HepG2 (cell line): ENCODE results near the gene SLC25A51. TPM values are rescaled to one million over a fixed set of nuclear protein-coding genes. Genes with fewer than 3 reads are reported as not detected.
A peak's percentile ranks its signal among the peaks of the same experiment; 100 is the strongest.

ENCODE experiments used
- ATAC-seq: fragments of 200-7000 bp; cut with Tn5 transposase; 3 replicates; pipeline ENCODE4 v1.9.1; 2020; ENCODE audit warnings: mild to moderate bottlenecking, moderate library complexity
- BruUV-seq: library from RNA; stranded (reverse); fragments of 400-500 nt; replicated peaks from 2 replicates; lab custom pipeline; 2021; lab: Mats Ljungman, UMichigan
- CTCF ChIA-PET: fragments of 300-600 bp; formaldehyde crosslinking; extraction: SDS; loops from one replicate; lab custom pipeline; 2021; ENCODE audit warnings: low total read pairs, inconsistent platforms, low intra/inter-chr PET ratio; lab: Yijun Ruan, JAX
- POLR2A ChIA-PET: fragments of 350-600 bp; sonication (Branson Sonifier 250); formaldehyde crosslinking; loops from one replicate; lab custom pipeline; 2020; ENCODE audit warnings: antibody characterized with exemption, inconsistent platforms; lab: Yijun Ruan, JAX
- DNase-seq: peaks from one replicate; pipeline ENCODE4 v3.0.0-alpha.2; 2015; ENCODE audit warnings: low spot score
- FAIRE-seq: peaks from 3 replicates; lab custom pipeline; 2011; peaks lifted over from hg19 to GRCh38; lab: Jason Lieb, UNC
- H2AFZ ChIP-seq: one replicate; pipeline ENCODE4 v1.6.1; 2011; ENCODE audit warnings: low read length, inconsistent platforms
- H3K27ac ChIP-seq: fragments of 300-600 bp; 3 replicates; pipeline ENCODE4 v1.8.0; 2011; ENCODE audit warnings: mixed run types, mild to moderate bottlenecking, mixed read lengths, low read length, inconsistent platforms; ENCODE audit not compliant: insufficient read depth; ENCODE audit errors: extremely low read length
- H3K27me3 ChIP-seq, 2 experiments: fragments of 200-600 bp in 1 of 2; 2 replicates in 1 of 2; 3 replicates in 1 of 2; pipeline versions ENCODE4 v1.6.0 to v1.8.0; 2011; ENCODE audit warnings: low read length in 2 of 2, mild to moderate bottlenecking in 2 of 2, moderate library complexity in 2 of 2, inconsistent platforms in 1 of 2; ENCODE audit not compliant: insufficient read depth in 2 of 2, control insufficient read depth in 1 of 2
- H3K36me3 ChIP-seq, 2 experiments: fragments of 200-600 bp in 1 of 2; replicated peaks in 1 of 2; 2 replicates in 1 of 2; 3 replicates in 1 of 2; pipeline versions ENCODE4 v1.5.1 to v1.8.0; 2011; ENCODE audit warnings: low read length in 2 of 2, inconsistent platforms in 1 of 2; ENCODE audit not compliant: insufficient read depth in 2 of 2, control insufficient read depth in 1 of 2
- H3K4me1 ChIP-seq: 2 replicates; pipeline ENCODE4 v1.5.1; 2012; ENCODE audit warnings: low read length, inconsistent platforms; ENCODE audit not compliant: insufficient read depth
- H3K4me2 ChIP-seq: 2 replicates; pipeline ENCODE4 v1.6.0; 2011; ENCODE audit warnings: low read depth, low read length, inconsistent platforms
- H3K4me3 ChIP-seq, 3 experiments: fragments of 200-600 bp in 1 of 3; sonication (generic), shearing (Covaris generic) in 1 of 3; replicated peaks in 1 of 3; 2 replicates each; pipeline ENCODE4 v1.5.1; 2011 to 2016; ENCODE audit warnings: low read length in 3 of 3, inconsistent platforms in 2 of 3, low read depth in 2 of 3, mild to moderate bottlenecking in 2 of 3, control low read depth in 1 of 3, mixed read lengths in 1 of 3; ENCODE audit not compliant: insufficient read depth in 1 of 3
- H3K79me2 ChIP-seq: one replicate; pipeline ENCODE4 v1.6.1; 2011; ENCODE audit warnings: low read length, inconsistent platforms; ENCODE audit not compliant: insufficient read depth
- H3K9ac ChIP-seq: 2 replicates; pipeline ENCODE4 v1.6.0; 2011; ENCODE audit warnings: mild to moderate bottlenecking, low read depth, low read length, inconsistent platforms; ENCODE audit not compliant: insufficient read depth
- H3K9me3 ChIP-seq: 2 replicates; pipeline ENCODE4 v1.5.1; 2012; ENCODE audit warnings: mild to moderate bottlenecking, low read length
- H4K20me1 ChIP-seq: 2 replicates; pipeline ENCODE4 v1.6.0; 2011; ENCODE audit warnings: inconsistent platforms, mild to moderate bottlenecking, low read length, moderate library complexity; ENCODE audit not compliant: insufficient read depth
- CEBPB ChIP-seq: IDR thresholded peaks from 2 replicates; pipeline ENCODE4 v1.6.1; 2011; ENCODE audit warnings: low read depth, low read length, improper control_type of control experiment, borderline replicate concordance
- CENPX ChIP-seq: sonication (generic); formaldehyde crosslinking; IDR thresholded peaks from 2 replicates; pipeline ENCODE4 v1.9.0; 2021; ENCODE audit warnings: mild to moderate bottlenecking, missing genetic modification reagents, moderate library complexity
- CREBL2 ChIP-seq: sonication (generic); formaldehyde crosslinking; IDR thresholded peaks from 2 replicates; pipeline ENCODE4 v1.8.1; 2023; ENCODE audit warnings: missing genetic modification reagents, mild to moderate bottlenecking, borderline replicate concordance
- ELF3 ChIP-seq: IDR thresholded peaks from 2 replicates; pipeline ENCODE4 v1.6.1; 2016; ENCODE audit warnings: missing genetic modification reagents, missing compliant biosample characterization
- MTERF4 ChIP-seq: sonication (generic); formaldehyde crosslinking; IDR thresholded peaks from 2 replicates; pipeline ENCODE4 v1.8.0; 2023; ENCODE audit warnings: mild to moderate bottlenecking, missing genetic modification reagents
- NFIB ChIP-seq: sonication (generic); formaldehyde crosslinking; IDR thresholded peaks from 2 replicates; pipeline ENCODE4 v1.9.0; 2021; ENCODE audit warnings: missing genetic modification reagents, mild to moderate bottlenecking, borderline replicate concordance
- NPAS2 ChIP-seq: sonication (generic); formaldehyde crosslinking; IDR thresholded peaks from 2 replicates; pipeline ENCODE4 v1.8.0; 2022; ENCODE audit warnings: mild to moderate bottlenecking, missing genetic modification reagents, borderline replicate concordance
- PAWR ChIP-seq: sonication (generic); formaldehyde crosslinking; IDR thresholded peaks from 2 replicates; pipeline ENCODE4 v1.4.0; 2020; ENCODE audit warnings: missing genetic modification reagents, mild to moderate bottlenecking, borderline replicate concordance
- SATB2 ChIP-seq: sonication (generic); formaldehyde crosslinking; IDR thresholded peaks from 2 replicates; pipeline ENCODE4 v1.5.0; 2020; ENCODE audit warnings: missing genetic modification reagents
- SIX4 ChIP-seq: sonication (generic); formaldehyde crosslinking; IDR thresholded peaks from 2 replicates; pipeline ENCODE4 v1.4.0; 2020; ENCODE audit warnings: missing genetic modification reagents
- ZFP36L2 ChIP-seq: sonication (generic); formaldehyde crosslinking; IDR thresholded peaks from 2 replicates; pipeline ENCODE4 v1.4.0; 2020; ENCODE audit warnings: missing genetic modification reagents
- ZNF121 ChIP-seq: sonication (generic); formaldehyde crosslinking; IDR thresholded peaks from 2 replicates; pipeline ENCODE4 v1.5.0; 2020; ENCODE audit warnings: mild to moderate bottlenecking, missing genetic modification reagents
- ZNF441 ChIP-seq: sonication (generic); formaldehyde crosslinking; IDR thresholded peaks from 2 replicates; pipeline ENCODE4 v1.7.0; 2021; ENCODE audit warnings: missing genetic modification reagents, borderline replicate concordance
- ZNF512B ChIP-seq: sonication (generic); formaldehyde crosslinking; IDR thresholded peaks from 2 replicates; pipeline ENCODE4 v1.5.1; 2020; ENCODE audit warnings: missing genetic modification reagents, mild to moderate bottlenecking, borderline replicate concordance
- ZNF724P ChIP-seq: sonication (generic); formaldehyde crosslinking; IDR thresholded peaks from 2 replicates; pipeline ENCODE4 v1.8.0; 2022; ENCODE audit warnings: missing genetic modification reagents, borderline replicate concordance
- WGBS: methylation state at CpG from one replicate; pipeline ENCODE4 v1.1.6; 2017; ENCODE audit warnings: low lambda C conversion rate; 5-methylcytosine and 5-hydroxymethylcytosine counted together
- in situ Hi-C: cut with HindIII; loops from 2 replicates; pipeline ENCODE4 v1.10.0; 2017; ENCODE audit warnings: low pct_unique_long_range_greater_than_20kb; ENCODE audit not compliant: extremely low pct_ligation_motif_present
- intact Hi-C: fragments of 100-400 bp; cut with micrococcal nuclease; formaldehyde crosslinking; loops from one replicate; pipeline ENCODE4 v1.10.0; 2022; ENCODE audit not compliant: unreplicated experiment
- polyA plus RNA-seq, 8 experiments: library from polyadenylated mRNA; depleted of rRNA in 3 of 8; stranded (reverse) in 7 of 8; unstranded in 1 of 8; fragments of >200 nt; fragmentation: Illumina TruSeq in 4 of 8; extraction: Trizol in 4 of 8; gene quantifications; 2 replicates each; pipeline versions ENCODE4 v1.2.1 to v1.2.3, GENCODE V29; 2011 to 2016; ENCODE audit warnings: low read depth in 4 of 8, missing spikeins in 1 of 8, mixed read lengths in 1 of 8; ENCODE audit not compliant: insufficient read depth in 1 of 8
- total RNA-seq, 5 experiments: library from RNA; depleted of rRNA; stranded (reverse); fragments of >200 nt; fragmentation: Illumina TruSeq; extraction: Trizol; gene quantifications; 2 replicates each; pipeline ENCODE4 v1.2.3, GENCODE V29; 2016; ENCODE audit warnings: low read depth in 1 of 5

SLC25A51 gene
- total and polyA plus RNA-seq, 2 of the 13 experiments (the other 11 are each of a cell fraction or from before 2014, with no cell fraction given) = 14.6 to 37.7 TPM

GRCh38 chr9:37852222-37852621 lies 51.7 kb downstream of the SLC25A51 start:
- Histone ChIP-seq H3K4me1 (no peaks in the 10 kb centered on the region), H4K20me1 (no peaks in the 10 kb centered on the region), H3K4me3 (no peak overlapping the region), H3K79me2 (no peaks in the 10 kb centered on the region), H3K9me3 (no peaks in the 10 kb centered on the region), H2AFZ (no peak overlapping the region), H3K36me3 (peaks cover 1 to 3% of the 10 kb centered on the region in 2 experiments; a peak in 2 of 5 replicates), H3K9ac (no peak overlapping the region), H3K27ac (no peak overlapping the region), H3K4me2 (no peak overlapping the region), H3K27me3 (no peaks in the 10 kb centered on the region)
- ATAC-seq (no peak), FAIRE-seq (no peak), DNase-seq (no peak)
- BruUV-seq = no TSS peak
- in situ Hi-C loops (no loop called here), intact Hi-C loops (no loop called here)
- CTCF ChIA-PET = no interaction called here
- no peak for TF ChIP-seq CREBL2
- peak; percentile 58 for TF ChIP-seq ZNF121 (CRISPR knock-in tag)
- WGBS = 93% methylated on average over 2 of the region's 2 CpGs
- POLR2A ChIA-PET = no interaction called here

- Histone ChIP-seq H4K20me1 (no peaks in the 10 kb centered on the region), H3K4me3 (no peak overlapping the region), H3K79me2 (no peaks in the 10 kb centered on the region), H3K9ac (no peak overlapping the region), H3K27me3 (no peaks in the 10 kb centered on the region), H3K27ac (no peak overlapping the region), H3K4me2 (no peak overlapping the region), H3K36me3 (peaks cover 2 to 11% of the 10 kb centered on the region in 2 experiments; a peak in 2 of 5 replicates), H2AFZ (no peak overlapping the region), H3K9me3 (no peaks in the 10 kb centered on the region), H3K4me1 (no peaks in the 10 kb centered on the region)
- ChIA-PET POLR2A (no interaction called here), CTCF (no interaction called here)
- DNase-seq (no peak), FAIRE-seq (no peak), ATAC-seq (no peak)
- 88% methylated on average over 4 of the region's 4 CpGs for whole genome bisulfite sequencing
- intact Hi-C loops (no loop called here), in situ Hi-C loops (loop anchor here (5.0 kb wide), 1 partner anchor 48 kb away; no protein-coding TSS in a partner anchor)
- no TSS peak for BruUV-seq
- TF ChIP-seq ZNF512B (no peak), CENPX (CRISPR knock-in tag) (no peak), SIX4 (CRISPR knock-in tag) (no peak), ZNF441 (CRISPR knock-in tag) (no peak), ZFP36L2 (no peak), CEBPB (no peak), MTERF4 (CRISPR knock-in tag) (no peak), NFIB (CRISPR knock-in tag) (no peak), PAWR (CRISPR knock-in tag) (no peak), ELF3 (CRISPR knock-in tag) (no peak), NPAS2 (CRISPR knock-in tag) (no peak), ZNF724P (CRISPR knock-in tag) (no peak), SATB2 (no peak)
These were observed 63.2 kb downstream of the SLC25A51 start for GRCh38 chr9:37840560-37841194.
